Tibial nerve (tissue), 4 donors: ENCODE data around the gene WDR87. TPM values are rescaled to one million over a fixed set of nuclear protein-coding genes. Genes with fewer than 3 reads are reported as not detected.
A peak's percentile ranks its signal among the peaks of the same experiment; 100 is the strongest.

Experiments
- DNase-seq, 2 donors: peaks; one replicate each; pipeline ENCODE4 v3.0.0-alpha.2; 2019; ENCODE audit warnings: low spot score in 2 of 2
- H3K27ac ChIP-seq, 4 donors: fragments of 200-600 bp; sonication (generic) in 3 of 4; one replicate each; pipeline ENCODE4 v1.5.1; 2017 to 2019; ENCODE audit warnings: mild to moderate bottlenecking in 1 of 4
- H3K27me3 ChIP-seq, 2 donors: fragments of 200-600 bp; sonication (generic) in 1 of 2; one replicate each; pipeline versions ENCODE4 v1.5.1 to v1.6.0; 2017 to 2019
- H3K36me3 ChIP-seq, 3 donors: fragments of 200-600 bp; sonication (generic); one replicate each; pipeline ENCODE4 v1.5.1; 2018 to 2019
- H3K4me1 ChIP-seq, 4 donors: fragments of 200-600 bp; sonication (generic) in 3 of 4; one replicate each; pipeline ENCODE4 v1.5.1; 2017 to 2019
- H3K4me3 ChIP-seq, 4 donors: fragments of 200-600 bp; sonication (generic) in 3 of 4; one replicate each; pipeline ENCODE4 v1.5.1; 2017 to 2019; ENCODE audit warnings: mild to moderate bottlenecking in 1 of 4, moderate library complexity in 1 of 4
- H3K9me3 ChIP-seq, 4 donors: fragments of 200-600 bp; sonication (generic) in 3 of 4; one replicate each; pipeline ENCODE4 v1.5.1; 2017 to 2019
- EP300 ChIP-seq, 2 donors: sonication (generic); formaldehyde crosslinking; IDR thresholded peaks; one replicate each; pipeline ENCODE4 v1.6.1; 2017; ENCODE audit warnings: antibody characterized with exemption in 2 of 2, mild to moderate bottlenecking in 1 of 2
- POLR2A ChIP-seq, 2 donors: fragments of 450-650 bp; IDR thresholded peaks; one replicate each; pipeline ENCODE4 v1.6.1; 2017; ENCODE audit warnings: antibody characterized with exemption in 2 of 2, mild to moderate bottlenecking in 2 of 2, moderate library complexity in 2 of 2
- WGBS, 2 donors: methylation state at CpG; one replicate each; pipeline ENCODE4 v1.1.5; 2018; 5-methylcytosine and 5-hydroxymethylcytosine counted together
- total RNA-seq, 4 donors: library from RNA; depleted of rRNA; stranded (reverse); fragments of >200 nt; gene quantifications; one replicate each; pipeline ENCODE4 v1.1.0, GENCODE V29; 2016
- TF ChIP-seq, protein P1 (sequence below), 5 experiments: fragments of 200-600 bp in 3 of 5; fragments of 450-650 bp in 2 of 5; sonication (generic) in 3 of 5; IDR thresholded peaks; one replicate each; pipeline ENCODE4 v1.5.1; 2016 to 2019; ENCODE audit warnings: antibody characterized with exemption in 5 of 5, mild to moderate bottlenecking in 3 of 5, moderate library complexity in 2 of 5

Gene WDR87
- total RNA-seq, 4 donors from 2014 or later, result not detected

DNA sequence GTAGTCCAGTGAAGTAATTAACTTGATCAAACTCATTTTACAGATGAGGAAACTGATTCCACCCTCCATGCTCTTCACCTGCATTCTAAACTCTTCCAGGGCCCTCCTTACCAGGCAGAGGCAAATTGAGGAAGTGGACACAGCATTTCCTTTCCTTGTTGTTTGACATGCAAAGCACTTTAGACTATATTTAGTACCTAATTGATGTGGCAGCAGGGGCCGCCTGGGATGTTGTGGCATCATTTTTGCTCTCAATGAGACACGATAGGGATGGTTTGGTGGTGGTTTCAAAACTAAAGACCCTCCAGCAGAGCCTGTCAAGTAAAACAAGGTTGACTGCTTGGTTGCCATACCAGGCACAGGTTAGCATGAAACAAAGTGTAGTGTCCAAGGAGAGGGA lies 8.5 kb upstream of the WDR87 start:
- no peak for DNase-seq
- no peaks in the 10 kb centered on the region for H3K27me3 ChIP-seq
- whole genome bisulfite sequencing, 2 donors, result 67 to 76% methylated on average over 2 of the region's 2 CpGs
- no peak overlapping the region for H3K4me3 ChIP-seq
- H3K4me1 ChIP-seq, result peaks cover 0 to 4% (median 0%) of the 10 kb centered on the region in 4 donors
- H3K9me3 ChIP-seq, result no peaks in the 10 kb centered on the region
- H3K27ac ChIP-seq, result no peak overlapping the region
- no peak for TF ChIP-seq POLR2A (IDR thresholded peaks at IDR 0.05)
- no peak for TF ChIP-seq EP300 (IDR thresholded peaks at IDR 0.05)
- TF ChIP-seq, protein P1, sequence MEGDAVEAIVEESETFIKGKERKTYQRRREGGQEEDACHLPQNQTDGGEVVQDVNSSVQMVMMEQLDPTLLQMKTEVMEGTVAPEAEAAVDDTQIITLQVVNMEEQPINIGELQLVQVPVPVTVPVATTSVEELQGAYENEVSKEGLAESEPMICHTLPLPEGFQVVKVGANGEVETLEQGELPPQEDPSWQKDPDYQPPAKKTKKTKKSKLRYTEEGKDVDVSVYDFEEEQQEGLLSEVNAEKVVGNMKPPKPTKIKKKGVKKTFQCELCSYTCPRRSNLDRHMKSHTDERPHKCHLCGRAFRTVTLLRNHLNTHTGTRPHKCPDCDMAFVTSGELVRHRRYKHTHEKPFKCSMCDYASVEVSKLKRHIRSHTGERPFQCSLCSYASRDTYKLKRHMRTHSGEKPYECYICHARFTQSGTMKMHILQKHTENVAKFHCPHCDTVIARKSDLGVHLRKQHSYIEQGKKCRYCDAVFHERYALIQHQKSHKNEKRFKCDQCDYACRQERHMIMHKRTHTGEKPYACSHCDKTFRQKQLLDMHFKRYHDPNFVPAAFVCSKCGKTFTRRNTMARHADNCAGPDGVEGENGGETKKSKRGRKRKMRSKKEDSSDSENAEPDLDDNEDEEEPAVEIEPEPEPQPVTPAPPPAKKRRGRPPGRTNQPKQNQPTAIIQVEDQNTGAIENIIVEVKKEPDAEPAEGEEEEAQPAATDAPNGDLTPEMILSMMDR (IDR thresholded peaks at IDR 0.05), result no peak
- H3K36me3 ChIP-seq, result no peaks in the 10 kb centered on the region

DNA sequence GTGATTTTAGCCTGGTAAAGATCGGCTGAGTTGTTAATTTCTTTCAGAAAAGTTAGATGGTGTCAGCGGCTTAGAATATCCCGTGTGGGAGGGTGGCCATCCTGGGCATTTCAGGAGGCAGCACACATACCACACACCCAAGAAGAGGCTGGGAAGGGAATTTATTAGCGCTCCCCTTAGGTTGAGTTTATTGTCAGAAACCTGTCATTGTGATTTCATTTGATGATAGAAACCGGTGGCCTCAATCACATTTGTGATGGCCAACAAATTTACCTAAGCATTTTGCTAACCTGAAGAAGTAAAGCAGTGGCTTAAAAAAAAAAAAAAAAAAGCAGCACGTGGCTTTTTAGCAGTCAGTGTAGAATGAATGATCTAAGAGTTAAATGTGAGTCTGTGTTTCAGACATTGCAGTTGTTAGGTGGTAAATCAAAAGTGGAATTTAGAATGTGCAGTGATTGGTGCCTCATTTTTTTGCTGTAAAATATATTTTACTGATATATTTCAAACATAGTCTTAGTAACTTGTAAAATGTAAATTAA lies 3.3 kb upstream of the WDR87 start:
- DNase-seq, result no peak
- Histone ChIP-seq H3K27ac (no peak overlapping the region), H3K27me3 (no peaks in the 10 kb centered on the region), H3K36me3 (no peaks in the 10 kb centered on the region), H3K4me1 (peaks cover 0 to 21% (median 13%) of the 10 kb centered on the region in 4 donors), H3K9me3 (no peaks in the 10 kb centered on the region), H3K4me3 (no peak overlapping the region)
- 66 to 73% methylated on average over 6 of the region's 6 CpGs for WGBS, 2 donors
- TF ChIP-seq, protein P1 (IDR thresholded peaks at IDR 0.05), result no peak
- TF ChIP-seq POLR2A (IDR thresholded peaks at IDR 0.05) (no peak), EP300 (IDR thresholded peaks at IDR 0.05) (no peak)

DNA sequence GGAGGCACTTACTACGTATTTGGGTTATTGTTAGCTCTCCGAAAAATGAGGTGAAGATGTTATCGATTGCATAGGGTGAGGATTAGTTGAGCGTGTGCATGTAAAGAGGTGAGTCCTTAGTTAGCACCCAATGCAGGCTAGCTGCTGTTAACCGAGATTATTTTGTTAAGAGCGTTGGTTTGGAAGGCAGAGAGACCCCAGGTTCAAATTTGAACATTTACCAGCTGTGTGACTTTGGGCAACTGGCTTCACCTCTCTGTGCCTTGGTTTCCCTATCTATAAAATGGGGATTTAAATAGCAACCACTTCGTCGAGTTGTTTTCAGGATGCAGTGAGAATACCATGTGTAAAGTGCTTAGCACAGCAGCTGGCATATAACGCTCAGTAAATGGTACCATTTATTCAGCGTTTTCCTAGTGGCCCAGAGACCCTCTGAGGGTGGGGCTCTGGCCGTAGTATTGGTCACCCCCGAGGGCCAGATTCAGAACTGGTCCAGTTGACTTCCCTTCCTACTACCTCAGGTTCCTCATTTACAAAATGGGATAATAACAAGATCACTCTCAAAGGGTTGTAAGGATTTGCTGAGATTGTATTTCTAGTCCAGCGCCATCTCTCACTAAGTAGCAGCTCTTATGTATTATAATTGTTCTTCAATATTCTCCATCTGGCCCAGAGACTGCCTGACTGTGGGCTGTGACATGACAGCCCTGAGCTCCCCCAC lies 1.5 kb upstream of the WDR87 start:
- no peak for TF ChIP-seq EP300 (IDR thresholded peaks at IDR 0.05)
- TF ChIP-seq, protein P1 (IDR thresholded peaks at IDR 0.05), result no peak
- no peak for TF ChIP-seq POLR2A (IDR thresholded peaks at IDR 0.05)
- peak overlapping the region in 2 of 4 donors; percentile 76 to 80 for H3K27ac ChIP-seq
- H3K4me1 ChIP-seq, result peaks cover 0 to 21% (median 13%) of the 10 kb centered on the region in 4 donors

DNA sequence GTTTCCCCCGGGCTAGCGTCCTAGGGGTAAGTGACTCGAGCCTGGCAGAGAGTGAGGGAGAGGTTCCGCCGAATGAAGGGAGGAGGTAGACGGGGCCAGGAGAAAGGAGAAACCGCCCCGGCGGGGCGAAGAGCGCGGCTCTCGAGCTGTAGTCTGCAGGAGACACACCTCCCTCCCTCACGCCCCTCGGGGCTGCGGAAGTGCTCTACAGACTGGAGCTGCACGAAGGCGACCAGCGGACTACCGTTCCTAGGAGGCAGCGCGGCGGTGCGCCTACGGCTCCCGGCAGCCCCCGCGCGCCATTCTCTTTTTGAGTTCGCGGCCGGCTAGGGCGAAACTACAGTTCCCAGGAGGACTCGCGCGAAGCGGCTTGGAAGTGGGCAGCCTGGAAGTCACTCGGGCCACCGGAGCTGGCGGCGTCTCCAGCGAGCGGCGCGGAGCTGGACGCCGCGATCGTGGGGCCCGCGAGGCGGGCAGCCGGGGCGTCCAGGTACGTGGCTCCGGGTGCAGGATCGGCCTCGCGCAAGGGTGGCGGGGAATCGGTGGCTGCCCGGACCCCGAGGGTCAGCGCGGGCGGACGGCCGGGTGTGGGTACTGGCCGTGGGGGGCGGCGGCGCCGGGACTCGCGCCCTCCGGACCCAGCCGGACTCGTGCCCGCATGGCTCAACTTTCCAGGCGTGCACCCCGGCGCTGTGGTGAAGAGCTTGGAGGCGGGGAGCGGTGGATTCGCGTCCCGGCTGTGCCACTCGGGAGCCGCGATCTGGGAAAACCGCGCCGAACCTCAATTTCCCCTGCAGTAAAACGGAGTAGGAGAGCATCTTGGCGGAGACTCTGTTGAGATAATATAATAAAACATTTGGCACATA lies 708 bp upstream of the WDR87 start, which contains the start of gene SIPA1L3:
TSS of gene SIPA1L3 (plus strand) at position 340 of the 866 bp plus-strand sequence. CDS start 174,358 bp downstream, outside the sequence.
- no peaks in the 10 kb centered on the region for H3K27me3 ChIP-seq
- no peaks in the 10 kb centered on the region for H3K36me3 ChIP-seq
- TF ChIP-seq POLR2A (IDR thresholded peaks at IDR 0.05) (peak in 1 of 2 donors; percentile 56), EP300 (IDR thresholded peaks at IDR 0.05) (peak; percentile 87 to 89)
- TF ChIP-seq, protein P1 (IDR thresholded peaks at IDR 0.05), result peak in 1 of 5 experiments; percentile 46
- DNase-seq, result peak; percentile 84 to 89
- H3K27ac ChIP-seq, result peak within 1 kb of the TSS in 3 of 4 donors; percentile 50 to 80 (median 76)
- peak within 1 kb of the TSS; percentile 69 to 89 (median 83) for H3K4me3 ChIP-seq
- H3K4me1 ChIP-seq, result peaks cover 0 to 21% (median 13%) of the 10 kb centered on the region in 4 donors
- WGBS, 2 donors, result 0% methylated on average over 79 to 85 of the region's 95 CpGs
- H3K9me3 ChIP-seq, result no peaks in the 10 kb centered on the region

More for the DNA sequence above, 1.5 kb upstream of the WDR87 start:
- Histone ChIP-seq H3K4me3 (peak overlapping the region; percentile 69 to 89 (median 83)), H3K27me3 (no peaks in the 10 kb centered on the region), H3K9me3 (no peaks in the 10 kb centered on the region), H3K36me3 (no peaks in the 10 kb centered on the region)
- WGBS, 2 donors, result 20 to 21% methylated on average over 13 of the region's 13 CpGs
- DNase-seq, result no peak
